Activated effector memory CD4-positive, alpha-beta T cell treated with anti-CD3 and anti-CD28 coated beads, Interleukin-2, amount 50 U/mL, for 16 hours (primary cell): ENCODE data around the gene BGN.

ENCODE experiments used
- DNase-seq: peaks from one replicate; pipeline ENCODE4 v3.0.0-alpha.2; 2020

Gene BGN

DNA sequence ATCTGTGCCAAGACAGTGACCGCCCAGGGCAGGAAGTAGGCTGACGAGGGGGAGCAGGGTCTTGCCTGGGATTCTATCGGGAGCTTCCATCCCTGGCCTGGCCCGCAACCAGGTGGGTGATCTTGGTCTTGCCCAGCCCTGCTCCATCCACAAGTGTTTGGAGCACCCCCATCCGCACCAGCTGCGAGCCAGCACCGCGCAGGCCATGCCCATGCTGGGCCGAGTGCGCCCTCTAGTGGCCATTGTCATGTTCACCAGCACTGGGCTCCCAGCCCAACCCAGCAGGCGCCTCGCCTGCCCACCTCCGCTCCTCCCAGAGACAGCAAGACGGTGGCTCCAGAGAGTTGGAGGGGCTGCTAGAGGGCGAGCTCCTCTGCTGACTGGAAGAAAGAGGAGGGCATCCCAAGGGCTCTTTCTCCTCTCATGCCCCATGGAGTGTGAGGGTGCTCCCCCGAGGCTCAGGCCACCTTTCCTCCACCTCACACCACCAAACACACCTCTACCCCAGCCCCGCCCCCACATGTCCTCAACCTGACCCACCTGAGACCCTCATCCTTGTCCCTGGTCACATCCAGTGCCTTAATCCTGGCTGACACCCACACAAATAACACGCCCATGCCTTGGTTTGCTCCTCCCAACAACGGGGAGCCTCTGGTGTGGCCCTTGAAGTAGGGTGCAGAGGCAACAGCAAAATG, 12.9 kb downstream of the BGN start:
- DNase-seq, result peak; percentile 94

DNA sequence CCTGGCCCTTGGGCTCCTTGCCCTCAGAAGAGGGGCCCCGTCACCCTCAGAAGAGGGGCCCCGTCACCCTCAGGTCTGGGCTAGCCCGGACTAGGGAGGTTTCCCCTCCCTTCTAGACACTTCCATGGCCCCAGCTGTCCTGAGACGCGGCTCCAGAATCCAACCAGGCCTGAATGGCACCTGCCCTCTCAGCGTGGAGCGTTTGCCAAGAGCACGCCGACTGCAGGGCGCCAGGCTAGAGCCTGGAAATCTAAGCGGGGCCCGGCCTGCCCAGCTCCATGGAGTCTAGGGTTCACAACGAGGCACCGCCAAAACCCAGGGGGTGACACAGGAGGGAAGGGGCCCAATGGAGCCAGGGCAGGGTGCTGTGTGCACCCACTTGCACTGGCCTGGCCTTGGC, 14.8 kb downstream of the BGN start:
- no peak for DNase-seq

DNA sequence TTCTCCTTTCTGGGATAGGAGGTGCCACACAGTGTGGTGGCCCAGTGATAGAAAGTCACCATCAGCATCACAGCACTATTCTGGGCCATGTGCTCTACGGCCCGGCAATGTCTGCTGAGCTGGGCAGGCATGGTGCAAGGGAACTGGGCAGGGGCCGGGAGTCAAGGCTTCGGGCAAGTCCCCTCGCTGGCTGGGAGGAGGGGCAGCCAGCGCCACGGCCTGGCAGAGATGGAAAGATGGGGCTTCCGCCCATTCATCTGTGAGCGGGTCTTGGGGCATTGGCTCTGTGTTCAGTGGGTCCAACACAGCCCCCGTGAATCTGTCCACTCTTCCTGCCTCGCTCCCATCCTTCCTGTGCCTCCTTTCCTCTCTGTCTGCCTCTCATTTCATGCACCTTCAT, 15.6 kb downstream of the BGN start:
- DNase-seq, result no peak

DNA sequence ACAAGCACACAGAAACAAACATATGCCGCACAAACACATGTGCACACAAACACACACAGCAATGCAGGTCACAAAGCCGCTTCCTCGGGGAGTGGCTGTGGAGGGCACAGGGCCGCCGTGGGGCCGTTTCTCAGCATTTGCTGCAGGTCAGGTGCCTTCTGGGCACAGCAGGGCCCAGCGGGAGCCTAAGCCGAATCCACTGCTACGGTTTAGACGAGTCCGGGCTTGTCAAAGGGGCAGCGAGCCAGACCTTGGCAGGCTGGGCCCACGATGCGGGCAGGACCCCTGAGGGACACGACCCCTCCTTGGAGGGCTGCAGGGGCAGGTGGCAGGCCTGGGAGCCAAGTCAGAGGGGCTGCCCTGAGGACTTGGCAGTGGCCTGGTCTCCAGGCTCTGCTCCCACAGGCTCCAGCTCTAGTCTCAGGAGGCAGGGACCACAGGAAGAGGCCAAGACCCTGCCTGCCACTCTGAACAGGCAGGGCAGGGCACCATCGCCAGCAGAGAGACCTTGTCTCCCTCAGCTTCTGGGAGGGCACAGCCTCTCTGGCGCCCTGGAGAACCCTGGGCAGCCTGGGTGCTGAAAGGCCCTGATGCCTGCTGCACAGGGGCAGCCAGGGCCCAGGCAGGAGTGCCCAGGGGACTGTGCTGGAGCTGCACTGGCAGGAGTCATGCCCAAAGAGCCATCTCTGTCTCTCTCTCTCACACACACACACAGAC, 17.2 kb downstream of the BGN start:
- DNase-seq, result no peak

DNA sequence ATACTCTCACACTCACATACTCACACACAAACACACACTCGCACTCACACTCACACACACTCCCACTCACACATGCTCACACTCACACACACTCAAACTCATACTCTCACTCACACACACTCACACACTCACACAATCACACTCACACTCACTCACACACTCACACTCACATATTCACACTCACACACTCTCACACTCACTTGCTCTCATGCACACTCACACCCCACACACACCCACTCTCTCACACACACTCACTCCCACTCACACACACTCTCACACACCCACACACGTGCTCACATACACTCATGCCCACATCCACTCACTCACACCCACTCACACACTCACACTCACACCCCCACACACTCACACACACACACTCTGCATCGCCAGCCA, 17.7 kb downstream of the BGN start:
- DNase-seq, result no peak

DNA sequence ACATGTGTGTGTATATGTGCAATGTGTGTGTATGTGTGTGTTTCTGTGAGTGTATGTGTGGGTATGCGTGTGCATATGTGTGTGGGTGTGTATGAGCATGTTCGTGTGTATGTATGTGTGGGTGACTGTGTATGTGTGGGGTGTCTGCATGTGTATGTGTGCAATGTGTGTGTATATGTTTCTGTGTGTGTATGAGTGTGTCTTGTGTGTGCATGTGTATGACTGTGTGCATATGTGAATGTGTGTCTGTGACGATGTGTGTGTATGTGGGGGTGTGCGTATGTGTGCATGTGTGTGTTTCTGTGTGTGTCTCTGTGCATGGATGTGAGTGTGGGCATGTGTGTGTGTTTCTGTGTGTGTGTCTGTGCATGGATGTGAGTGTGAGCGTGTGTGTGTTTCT, 18.5 kb downstream of the BGN start:
- no peak for DNase-seq

DNA sequence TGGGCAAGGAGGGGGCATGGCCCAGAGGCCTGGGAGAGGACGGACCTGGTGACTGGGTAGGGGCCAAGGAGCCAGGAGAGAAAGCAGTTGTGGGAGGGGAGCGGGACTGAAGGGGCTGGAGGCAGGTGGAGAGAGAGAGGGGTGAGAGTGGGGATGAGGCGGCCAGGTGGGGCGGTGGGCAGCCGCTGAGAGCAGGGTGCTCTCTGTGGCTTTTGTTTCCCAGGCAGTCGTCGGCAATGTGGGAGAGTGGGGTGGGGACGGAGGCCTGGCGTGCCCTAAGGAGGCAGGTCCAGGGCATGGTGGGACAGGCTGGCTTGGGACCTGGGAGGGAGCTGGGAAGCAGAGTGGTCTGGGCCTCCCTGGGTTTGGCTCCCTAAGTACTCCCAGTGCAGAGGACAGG, 19.5 kb downstream of the BGN start:
- no peak for DNase-seq

DNA sequence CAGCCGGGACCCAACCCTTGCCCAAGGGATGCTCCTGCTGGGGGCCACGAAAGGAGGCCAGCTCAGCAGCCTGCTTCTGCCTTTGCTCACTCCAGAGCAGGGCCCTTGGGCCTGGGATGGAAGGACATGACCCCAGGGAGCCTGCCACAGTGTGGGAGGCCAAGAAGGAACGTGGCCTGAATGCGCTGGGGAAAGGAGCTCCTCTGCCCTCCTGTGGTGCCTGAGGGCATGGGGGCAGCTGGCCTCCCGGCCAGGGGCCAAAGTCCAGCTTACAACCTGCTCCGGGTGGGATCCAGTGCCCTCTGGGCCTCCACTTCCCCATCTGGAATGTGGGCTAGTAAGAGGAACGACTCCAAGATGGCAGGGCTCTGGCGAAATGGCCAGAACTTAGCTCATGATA, 20.7 kb downstream of the BGN start:
- no peak for DNase-seq

DNA sequence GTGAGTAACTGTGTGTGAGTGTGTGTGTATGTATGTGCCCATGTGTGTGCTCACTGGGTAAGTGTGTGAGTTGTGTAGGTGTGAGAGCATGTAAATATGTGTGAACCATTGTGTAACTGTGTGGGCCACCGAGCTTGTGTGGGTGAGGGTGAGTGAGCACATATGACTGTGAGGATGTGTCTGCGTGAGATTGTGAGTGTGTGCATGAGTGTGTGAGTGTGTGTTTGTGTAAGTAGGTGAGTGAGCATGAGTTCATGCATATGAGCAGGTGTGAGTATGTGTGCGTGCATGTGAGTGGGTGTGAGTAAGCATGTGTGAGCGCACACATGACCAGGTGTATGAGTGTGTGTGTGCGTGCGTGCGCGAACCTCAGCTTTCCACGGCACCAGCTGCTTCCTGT, 21.3 kb downstream of the BGN start:
- no peak for DNase-seq

DNA sequence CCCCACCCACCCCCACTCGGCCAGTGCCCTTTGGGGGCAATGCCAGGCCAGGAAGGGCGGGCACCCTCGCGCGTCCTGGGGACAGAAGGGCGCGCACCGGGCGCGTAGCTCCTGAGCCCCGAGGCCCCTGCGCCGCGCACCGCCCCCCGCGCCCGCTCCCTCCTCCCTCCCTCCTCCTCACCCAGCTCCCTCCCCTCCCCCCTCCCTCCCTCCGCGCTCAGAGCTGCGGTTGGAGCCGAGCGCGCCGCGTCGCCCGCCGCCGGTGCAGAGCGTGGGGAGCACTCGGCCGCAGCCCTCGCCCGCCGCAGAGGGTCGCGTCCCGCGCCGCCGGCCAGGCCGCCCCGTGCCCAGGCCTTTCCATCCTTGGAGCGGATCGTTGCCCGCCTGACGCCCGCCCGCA, 22.6 kb downstream of the BGN start, which contains the start of gene ATP2B3:
Gene ATP2B3, plus strand, starts transcription at position 220 of the 400 bp plus-strand sequence. CDS start 18,606 bp downstream, outside the sequence.
- no peak for DNase-seq

DNA sequence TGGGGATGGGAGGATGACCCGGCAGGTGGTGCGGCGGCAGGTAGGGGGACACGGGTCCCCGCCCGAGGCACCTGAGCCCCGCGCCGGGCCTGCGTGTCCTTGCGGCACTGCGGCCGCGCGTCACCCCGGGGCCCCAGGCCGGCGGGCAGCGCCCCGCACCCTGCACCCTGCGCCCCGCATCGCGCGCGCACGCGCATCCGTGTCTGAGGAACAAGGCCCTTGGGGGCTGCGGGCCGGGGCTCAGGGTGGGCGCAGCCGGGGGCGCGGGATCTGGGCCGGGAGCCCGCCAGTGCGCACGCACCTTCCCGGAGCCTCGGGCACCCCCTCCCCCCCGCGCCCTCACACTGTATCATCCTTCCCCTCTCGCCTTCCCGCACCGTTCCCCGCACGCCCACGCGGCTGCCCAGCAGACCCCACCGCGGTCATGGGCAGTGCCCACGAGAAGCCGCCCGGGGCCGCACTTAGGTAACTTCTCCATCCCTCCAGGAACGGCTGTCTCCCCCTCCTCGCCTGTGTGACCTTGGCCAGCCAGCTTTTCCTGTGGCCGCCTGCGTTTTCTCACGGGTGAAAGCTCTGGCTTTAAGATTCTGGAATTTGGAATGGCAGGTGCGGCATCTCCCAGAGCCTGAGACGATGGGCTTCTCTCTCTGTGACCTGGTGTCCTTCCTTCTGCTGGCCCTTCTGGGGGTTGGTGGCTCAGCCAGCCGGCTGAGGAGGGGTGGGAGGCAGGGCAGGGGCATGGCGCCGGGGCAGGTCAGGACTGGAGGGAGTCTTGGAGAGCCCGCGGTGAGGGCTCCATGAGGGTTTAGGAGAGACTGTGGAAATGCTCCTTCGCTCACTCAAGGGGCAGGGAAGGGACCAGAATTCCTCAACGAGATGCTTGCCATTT, 23.4 kb downstream of the BGN start:
- DNase-seq, result no peak

DNA sequence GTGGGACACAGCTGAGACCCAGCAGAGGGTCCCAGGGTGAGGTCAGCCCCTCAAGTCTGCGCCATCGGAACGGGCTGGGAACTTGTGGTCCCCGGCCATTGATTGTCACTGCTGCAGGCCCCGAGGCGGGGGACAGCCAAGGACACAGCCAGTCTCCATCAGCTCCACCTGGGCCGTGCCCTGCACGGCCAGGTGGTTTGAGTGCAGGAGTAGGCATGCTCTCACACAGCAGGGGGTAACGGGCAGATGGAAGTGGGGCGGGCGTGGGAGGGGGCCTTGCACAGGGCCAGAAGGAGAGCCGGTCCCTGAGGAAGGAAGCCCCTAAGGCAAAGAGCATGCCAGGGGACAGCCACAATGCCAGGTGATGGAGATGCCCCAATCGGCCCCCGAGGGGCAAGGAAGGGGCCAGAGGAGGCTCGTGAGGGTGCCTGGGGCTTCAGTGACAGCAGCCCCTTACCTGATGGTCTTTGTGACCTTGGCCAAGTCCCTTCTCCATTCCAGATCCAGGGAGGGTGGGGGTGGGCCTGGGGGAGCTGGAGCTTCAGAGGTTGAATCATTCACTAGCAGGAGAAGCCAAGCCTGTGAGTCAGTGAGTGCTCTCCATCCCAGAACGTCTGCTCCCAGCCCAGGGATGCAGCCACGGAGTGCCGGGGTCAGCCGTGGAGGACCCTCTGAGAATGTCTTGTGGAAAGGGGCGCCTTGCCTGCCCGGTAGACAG, 24.9 kb downstream of the BGN start:
- DNase-seq, result no peak

DNA sequence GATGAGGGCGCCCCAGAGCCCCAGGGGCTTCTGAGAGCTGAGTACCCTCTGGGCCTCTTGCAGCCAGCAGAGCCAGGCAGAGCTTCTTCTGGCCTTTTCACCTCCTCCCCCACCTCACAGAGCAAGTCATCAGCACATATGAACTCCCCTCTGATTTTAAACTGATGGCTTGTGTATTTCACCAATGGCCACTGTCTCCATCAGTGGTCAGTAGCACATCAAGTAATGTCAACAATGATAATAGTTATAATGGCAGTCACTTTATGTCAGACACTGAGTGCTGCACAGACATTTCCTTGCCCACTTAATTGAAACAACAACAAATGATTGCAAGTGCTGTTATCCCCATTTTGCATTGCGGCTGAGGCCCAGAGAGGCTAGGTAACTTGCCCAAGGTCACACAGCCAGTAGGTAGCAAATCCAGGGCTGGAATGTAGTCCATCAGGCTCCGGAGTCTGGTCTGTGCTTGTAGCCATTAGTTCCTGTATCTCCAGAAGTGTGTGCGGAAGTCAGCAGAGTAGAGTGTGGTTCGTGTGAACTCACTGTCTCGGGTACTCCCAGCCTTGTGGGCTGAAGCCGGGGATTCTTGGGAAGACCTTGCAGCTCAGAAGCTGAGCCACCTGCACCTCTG, 25.6 kb downstream of the BGN start:
- no peak for DNase-seq

DNA sequence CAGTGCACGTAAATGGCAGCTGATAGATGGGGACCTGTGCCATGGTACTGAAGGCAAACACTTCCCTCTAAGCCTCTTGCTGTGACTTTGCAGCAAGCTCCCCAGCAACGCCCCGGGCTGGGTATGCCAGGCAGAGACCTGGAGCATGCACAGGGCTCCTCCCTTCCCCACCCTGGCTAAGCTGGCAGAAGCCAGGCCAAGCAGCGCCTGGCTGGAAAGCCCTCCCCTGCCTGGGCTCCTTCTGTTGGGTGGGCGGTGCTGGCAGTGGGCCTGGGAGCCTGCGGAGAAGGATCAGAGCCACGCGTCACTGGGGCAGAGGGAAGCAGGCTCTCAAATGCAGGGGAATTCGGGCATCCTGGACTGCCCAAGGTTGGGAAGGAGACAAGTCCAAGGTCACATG, 26.3 kb downstream of the BGN start:
- DNase-seq, result no peak

DNA sequence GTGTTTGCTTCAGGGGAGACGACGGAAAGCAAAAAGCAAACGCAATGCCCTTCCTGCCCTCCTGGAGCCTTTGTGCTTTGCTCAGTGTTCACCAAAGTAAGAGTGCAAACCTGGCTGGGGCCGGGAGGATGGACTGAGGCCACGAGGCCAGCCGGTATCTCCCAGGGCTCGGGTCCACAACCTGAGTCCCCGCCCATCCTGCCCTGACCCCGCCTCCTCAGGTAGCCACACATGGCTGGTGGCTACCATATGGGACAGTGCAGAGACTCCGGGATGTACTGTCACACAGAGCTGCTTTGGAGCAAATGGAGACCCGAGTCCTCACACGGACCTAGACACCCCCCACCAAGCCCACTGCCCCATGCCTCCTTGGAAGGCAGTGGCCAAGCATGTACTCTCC, 27.5 kb downstream of the BGN start:
- no peak for DNase-seq

DNA sequence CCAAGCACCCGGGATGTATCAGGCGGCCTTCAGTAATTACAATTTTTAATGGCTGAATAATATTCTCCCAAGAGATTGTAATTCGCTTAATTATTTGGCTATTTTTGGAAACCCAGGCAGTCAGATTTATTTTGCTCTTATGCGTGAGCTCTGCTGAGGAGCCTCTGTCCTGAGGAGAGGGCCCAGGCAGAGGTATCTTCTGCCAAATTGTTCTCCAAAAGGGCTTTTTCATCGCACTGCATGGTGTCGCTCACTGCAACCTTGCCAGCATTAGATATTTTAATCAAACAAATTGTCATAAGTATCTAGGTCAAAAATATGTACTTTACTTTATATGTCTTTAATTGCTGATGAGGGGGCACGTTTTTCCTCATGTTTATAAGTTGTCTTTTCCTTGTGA, 28.5 kb downstream of the BGN start:
- no peak for DNase-seq

DNA sequence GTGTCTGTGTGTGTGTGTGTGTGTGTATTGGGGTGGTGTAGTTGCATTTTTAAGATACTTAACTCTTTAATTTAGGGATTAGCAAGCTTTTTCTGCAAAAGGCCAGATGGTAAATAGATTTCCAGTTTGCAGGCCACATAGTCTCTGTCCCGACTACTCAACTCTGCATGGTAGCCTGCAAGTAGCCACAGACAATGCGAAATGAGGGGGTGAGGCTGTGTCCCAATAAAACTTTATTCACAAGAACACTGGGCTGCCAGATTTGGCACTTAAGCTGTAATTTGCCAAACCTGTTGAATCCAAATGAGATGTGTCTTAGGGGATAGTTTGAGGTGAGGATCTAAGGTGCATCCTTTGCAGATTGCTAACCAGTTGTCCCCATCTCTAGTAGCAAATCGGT, 29.5 kb downstream of the BGN start:
- no peak for DNase-seq

DNA sequence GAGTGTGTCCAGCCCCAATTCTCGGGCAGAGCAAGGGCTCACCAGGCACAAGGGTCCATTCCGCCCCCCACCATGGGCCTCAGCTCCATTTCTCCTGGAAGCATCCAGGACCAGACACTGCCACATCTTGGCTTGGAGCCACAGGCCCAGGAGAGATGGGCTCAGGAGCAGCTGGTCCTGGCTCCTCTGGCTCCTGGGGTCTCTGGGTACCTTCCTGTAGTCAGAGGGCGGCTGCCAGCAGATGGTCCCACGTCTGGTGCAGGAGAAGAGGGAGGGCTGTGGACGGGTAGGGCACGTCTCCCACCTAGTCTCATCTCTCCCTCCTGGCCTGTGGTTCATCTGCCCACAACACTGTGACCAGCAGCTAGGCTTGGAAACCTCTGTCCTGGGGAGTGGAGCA, 30.7 kb downstream of the BGN start:
- no peak for DNase-seq

DNA sequence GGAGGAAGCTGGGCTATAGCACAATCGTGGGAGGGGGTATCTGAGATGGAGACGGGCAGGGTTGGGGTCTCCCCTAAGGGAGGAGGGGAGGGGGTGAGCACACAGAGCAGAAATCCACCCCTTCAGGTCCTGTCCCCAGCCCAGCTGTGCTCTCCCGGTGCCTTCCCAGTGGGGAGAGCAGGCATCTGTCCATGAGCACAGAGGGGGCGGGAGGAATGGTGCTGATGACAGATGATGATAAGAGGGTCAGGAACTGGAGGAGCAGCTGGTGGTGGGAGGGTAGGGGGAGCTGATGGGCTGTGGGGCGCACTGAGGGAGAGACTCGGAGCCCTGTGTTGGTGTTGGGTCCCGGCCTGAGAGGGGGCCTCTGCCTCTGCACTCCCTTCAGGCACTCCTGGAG, 31.3 kb downstream of the BGN start:
- DNase-seq, result no peak

DNA sequence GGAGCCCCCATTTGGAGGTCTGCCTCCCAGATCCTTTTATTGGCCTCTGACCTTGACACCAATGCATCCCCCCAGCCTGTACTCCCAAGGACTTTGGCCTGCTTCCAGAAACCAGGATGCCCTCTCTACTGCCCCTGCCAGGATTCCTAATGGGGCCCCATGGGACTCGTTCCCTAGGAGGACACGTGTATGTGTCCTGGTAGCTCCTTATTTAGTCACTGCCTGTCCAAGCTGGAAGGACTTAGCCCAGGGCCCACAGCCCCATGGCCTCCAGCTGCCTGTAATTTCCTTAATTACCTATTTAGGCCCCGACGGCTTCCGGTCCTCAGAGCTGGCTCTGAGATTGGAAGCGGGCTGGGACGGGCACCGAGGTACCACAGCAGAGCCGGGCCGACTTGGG, 32.0 kb downstream of the BGN start:
- DNase-seq, result no peak

DNA sequence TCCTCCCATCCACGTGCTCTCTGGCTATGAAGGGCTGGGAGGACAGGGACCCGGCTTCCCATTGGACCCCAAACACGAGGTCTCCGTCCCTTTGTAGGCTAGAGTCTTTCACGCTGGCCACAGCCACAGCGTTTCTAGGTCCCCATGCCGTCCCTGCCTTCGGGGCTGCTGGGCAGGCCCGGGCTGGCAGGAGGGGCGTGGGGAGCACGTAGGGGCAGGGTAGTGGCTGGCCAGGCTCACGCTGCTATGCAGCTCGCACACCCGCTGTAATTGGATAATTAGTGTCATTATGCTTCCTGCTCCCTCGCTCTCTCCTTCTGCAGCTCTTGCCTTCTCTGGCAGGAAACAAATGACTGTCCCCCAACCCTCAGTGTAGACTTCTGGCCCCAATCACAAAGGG, 32.4 kb downstream of the BGN start:
- no peak for DNase-seq

DNA sequence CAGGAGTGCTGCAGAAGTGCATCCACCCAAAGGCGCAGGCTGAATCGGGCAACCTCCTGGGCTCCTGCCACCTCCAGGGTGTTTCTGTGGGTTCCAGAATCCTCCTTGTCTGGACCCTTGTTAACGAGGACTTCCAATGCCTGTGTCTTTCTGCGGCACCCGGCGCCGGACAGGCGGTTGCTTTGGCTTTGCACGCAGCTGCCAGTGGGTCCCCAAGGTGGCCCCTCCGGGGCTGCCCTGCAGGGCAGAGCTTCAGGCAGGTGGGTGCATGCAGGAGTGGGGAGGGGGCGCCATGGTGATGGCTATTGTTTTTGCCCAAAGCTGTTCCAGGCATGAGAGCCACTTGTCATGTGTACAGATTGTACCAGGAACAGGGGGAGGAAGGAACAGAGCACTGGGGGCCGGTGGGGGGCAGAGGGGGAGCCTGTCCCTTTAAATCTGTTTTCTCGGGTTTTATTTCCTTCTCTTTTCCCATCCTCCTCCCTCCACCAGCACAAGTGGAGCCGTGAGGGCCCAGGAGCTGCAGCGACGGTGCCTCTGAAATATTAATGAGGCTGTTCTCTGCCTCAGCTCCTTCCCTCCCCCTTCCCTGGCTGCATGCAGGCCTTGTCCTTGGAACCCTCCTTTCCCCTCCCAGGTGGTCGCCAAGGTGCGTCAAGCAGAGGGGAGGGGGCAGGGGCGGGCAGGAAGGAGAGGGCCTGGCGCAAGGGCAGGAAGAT, 35.8 kb downstream of the BGN start:
- DNase-seq, result no peak
